IMR-90 (cell line): ENCODE data around the gene ALX4.

Source experiments
- MAFK ChIP-seq: IDR thresholded peaks from 2 replicates; pipeline ENCODE4 v1.6.1; 2012; ENCODE audit warnings: low read depth, low read length, improper control_type of control experiment
- RAD21 ChIP-seq: IDR thresholded peaks from 2 replicates; pipeline ENCODE4 v1.6.1; 2012; ENCODE audit warnings: low read length, improper control_type of control experiment
- TF ChIP-seq, protein P1 (sequence below): conservative IDR thresholded peaks from 2 replicates; pipeline ENCODE4 v1.5.1; 2012; ENCODE audit warnings: mild to moderate bottlenecking, low read depth, low read length, improper control_type of control experiment

DNA sequence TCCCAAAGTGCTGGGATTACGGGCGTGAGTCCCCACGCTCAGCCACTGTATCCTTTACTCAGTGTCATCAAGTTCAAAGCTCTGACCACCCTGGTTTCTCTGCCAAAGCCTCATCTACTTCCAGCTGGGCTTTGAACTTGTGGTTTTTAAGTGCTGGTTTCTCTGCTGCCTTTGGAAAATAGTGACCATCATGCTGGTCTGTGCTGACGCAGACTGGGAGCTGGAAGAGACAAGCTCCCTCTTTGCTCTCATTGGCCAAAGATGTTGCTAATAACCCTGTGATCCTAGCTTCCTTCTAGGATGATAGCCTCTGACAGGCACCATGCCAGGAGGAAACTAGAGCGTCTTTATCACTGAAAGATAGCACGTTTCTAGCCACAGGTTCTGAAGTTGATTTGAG is 62.4 kb downstream of the ALX4 start:
- TF ChIP-seq, protein P1, sequence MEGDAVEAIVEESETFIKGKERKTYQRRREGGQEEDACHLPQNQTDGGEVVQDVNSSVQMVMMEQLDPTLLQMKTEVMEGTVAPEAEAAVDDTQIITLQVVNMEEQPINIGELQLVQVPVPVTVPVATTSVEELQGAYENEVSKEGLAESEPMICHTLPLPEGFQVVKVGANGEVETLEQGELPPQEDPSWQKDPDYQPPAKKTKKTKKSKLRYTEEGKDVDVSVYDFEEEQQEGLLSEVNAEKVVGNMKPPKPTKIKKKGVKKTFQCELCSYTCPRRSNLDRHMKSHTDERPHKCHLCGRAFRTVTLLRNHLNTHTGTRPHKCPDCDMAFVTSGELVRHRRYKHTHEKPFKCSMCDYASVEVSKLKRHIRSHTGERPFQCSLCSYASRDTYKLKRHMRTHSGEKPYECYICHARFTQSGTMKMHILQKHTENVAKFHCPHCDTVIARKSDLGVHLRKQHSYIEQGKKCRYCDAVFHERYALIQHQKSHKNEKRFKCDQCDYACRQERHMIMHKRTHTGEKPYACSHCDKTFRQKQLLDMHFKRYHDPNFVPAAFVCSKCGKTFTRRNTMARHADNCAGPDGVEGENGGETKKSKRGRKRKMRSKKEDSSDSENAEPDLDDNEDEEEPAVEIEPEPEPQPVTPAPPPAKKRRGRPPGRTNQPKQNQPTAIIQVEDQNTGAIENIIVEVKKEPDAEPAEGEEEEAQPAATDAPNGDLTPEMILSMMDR, result no peak
- TF ChIP-seq MAFK (no peak), RAD21 (no peak)
